ENCODE data around the gene NLRP3. TPM values are rescaled to one million over a fixed set of nuclear protein-coding genes. Genes with fewer than 3 reads are reported as not detected.
A peak's percentile ranks its signal among the peaks of the same experiment; 100 is the strongest.

The NLRP3 gene
- total and polyA plus RNA-seq, 9 of the 15 experiments (the other 6 are each of a cell fraction or from before 2014, with no cell fraction given) = not detected

GRCh38 chr1:247367786-247368422 is 48.1 kb upstream of the NLRP3 start (continued):
- TF ChIP-seq ZBTB11 (CRISPR knock-in tag; IDR thresholded peaks at IDR 0.05) = peak in 1 of 3 experiments; percentile 87; a peak in 2 of 6 replicates
- TF ChIP-seq, protein P1, sequence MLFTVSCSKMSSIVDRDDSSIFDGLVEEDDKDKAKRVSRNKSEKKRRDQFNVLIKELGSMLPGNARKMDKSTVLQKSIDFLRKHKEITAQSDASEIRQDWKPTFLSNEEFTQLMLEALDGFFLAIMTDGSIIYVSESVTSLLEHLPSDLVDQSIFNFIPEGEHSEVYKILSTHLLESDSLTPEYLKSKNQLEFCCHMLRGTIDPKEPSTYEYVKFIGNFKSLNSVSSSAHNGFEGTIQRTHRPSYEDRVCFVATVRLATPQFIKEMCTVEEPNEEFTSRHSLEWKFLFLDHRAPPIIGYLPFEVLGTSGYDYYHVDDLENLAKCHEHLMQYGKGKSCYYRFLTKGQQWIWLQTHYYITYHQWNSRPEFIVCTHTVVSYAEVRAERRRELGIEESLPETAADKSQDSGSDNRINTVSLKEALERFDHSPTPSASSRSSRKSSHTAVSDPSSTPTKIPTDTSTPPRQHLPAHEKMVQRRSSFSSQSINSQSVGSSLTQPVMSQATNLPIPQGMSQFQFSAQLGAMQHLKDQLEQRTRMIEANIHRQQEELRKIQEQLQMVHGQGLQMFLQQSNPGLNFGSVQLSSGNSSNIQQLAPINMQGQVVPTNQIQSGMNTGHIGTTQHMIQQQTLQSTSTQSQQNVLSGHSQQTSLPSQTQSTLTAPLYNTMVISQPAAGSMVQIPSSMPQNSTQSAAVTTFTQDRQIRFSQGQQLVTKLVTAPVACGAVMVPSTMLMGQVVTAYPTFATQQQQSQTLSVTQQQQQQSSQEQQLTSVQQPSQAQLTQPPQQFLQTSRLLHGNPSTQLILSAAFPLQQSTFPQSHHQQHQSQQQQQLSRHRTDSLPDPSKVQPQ (CRISPR knock-in tag; IDR thresholded peaks at IDR 0.05; ENCODE audit: borderline replicate concordance) = peak; percentile 98
- peak; percentile 83 for TF ChIP-seq CTBP1 (IDR thresholded peaks at IDR 0.05; ENCODE audit: borderline replicate concordance)
- peak; percentile 89 for TF ChIP-seq PTRF (tag; IDR thresholded peaks at IDR 0.05)
- no peak for TF ChIP-seq CSDE1 (IDR thresholded peaks at IDR 0.05)
- no peak for TF ChIP-seq FOXJ3 (CRISPR knock-in tag; IDR thresholded peaks at IDR 0.05)
- peak; percentile 97 for TF ChIP-seq ZNF134 (CRISPR knock-in tag; conservative IDR thresholded peaks at IDR 0.05)
- TF ChIP-seq STAT5A (IDR thresholded peaks at IDR 0.05; ENCODE audit: borderline replicate concordance, low read length) = peak; percentile 95
- TF ChIP-seq TCF3 (CRISPR knock-in tag; IDR thresholded peaks at IDR 0.05) = no peak
- TF ChIP-seq, protein P2, sequence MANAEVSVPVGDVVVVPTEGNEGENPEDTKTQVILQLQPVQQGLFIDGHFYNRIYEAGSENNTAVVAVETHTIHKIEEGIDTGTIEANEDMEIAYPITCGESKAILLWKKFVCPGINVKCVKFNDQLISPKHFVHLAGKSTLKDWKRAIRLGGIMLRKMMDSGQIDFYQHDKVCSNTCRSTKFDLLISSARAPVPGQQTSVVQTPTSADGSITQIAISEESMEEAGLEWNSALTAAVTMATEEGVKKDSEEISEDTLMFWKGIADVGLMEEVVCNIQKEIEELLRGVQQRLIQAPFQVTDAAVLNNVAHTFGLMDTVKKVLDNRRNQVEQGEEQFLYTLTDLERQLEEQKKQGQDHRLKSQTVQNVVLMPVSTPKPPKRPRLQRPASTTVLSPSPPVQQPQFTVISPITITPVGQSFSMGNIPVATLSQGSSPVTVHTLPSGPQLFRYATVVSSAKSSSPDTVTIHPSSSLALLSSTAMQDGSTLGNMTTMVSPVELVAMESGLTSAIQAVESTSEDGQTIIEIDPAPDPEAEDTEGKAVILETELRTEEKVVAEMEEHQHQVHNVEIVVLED (CRISPR knock-in tag; IDR thresholded peaks at IDR 0.05) = peak; percentile 84
- no peak for TF ChIP-seq MTA2 (IDR thresholded peaks at IDR 0.05; ENCODE audit: low read depth)
- TF ChIP-seq ZNF717 (CRISPR knock-in tag; IDR thresholded peaks at IDR 0.05) = 0 out of 2 replicates have a peak, but pooled peaks have one; percentile 56
- no peak for TF ChIP-seq HMGN3 (IDR thresholded peaks at IDR 0.05; ENCODE audit: borderline replicate concordance, extremely low read depth, insufficient read length, low read depth, low read length)
- TF ChIP-seq ZEB2 (IDR thresholded peaks at IDR 0.05) = no peak
- no peak for TF ChIP-seq THRAP3 (IDR thresholded peaks at IDR 0.05; ENCODE audit: borderline replicate concordance)
- TF ChIP-seq ZNF41 (CRISPR knock-in tag; conservative IDR thresholded peaks at IDR 0.05) = peak; percentile 99
- no peak for TF ChIP-seq TFAM (CRISPR knock-in tag; conservative IDR thresholded peaks at IDR 0.05)
- TF ChIP-seq GABPA (tag; conservative IDR thresholded peaks at IDR 0.05; ENCODE audit: low read depth) = peak; percentile 84
- no peak for TF ChIP-seq ATF2 (CRISPR knock-in tag; IDR thresholded peaks at IDR 0.05)
- TF ChIP-seq MCM3 (IDR thresholded peaks at IDR 0.05) = no peak

Data from K562 (cell line).